Trophoblast cell (in vitro differentiated cells and primary cell): Measurements from ENCODE around the gene CCL11.

Experiments used
- DNase-seq, 2 donors: peaks; one replicate each; pipeline ENCODE4 v3.0.0-alpha.2; 2016
- H2AFZ ChIP-seq: 2 replicates; pipeline ENCODE4 v1.6.1; 2013; ENCODE audit warnings: low read length, moderate library complexity, mild to moderate bottlenecking; ENCODE audit not compliant: insufficient read depth, poor library complexity
- H2AK5ac ChIP-seq: 2 replicates; pipeline ENCODE4 v1.6.1; 2013; ENCODE audit warnings: mild to moderate bottlenecking, low read length
- H2BK120ac ChIP-seq: 2 replicates; pipeline ENCODE4 v1.6.1; 2013; ENCODE audit warnings: low read length, mild to moderate bottlenecking, moderate library complexity; ENCODE audit not compliant: insufficient read depth, poor library complexity
- H2BK12ac ChIP-seq: 2 replicates; pipeline ENCODE4 v1.6.1; 2013; ENCODE audit warnings: mild to moderate bottlenecking, low read length, moderate library complexity
- H2BK5ac ChIP-seq: 2 replicates; pipeline ENCODE4 v1.6.1; 2013; ENCODE audit warnings: low read length, low read depth, moderate library complexity, mild to moderate bottlenecking; ENCODE audit not compliant: poor library complexity
- H3K14ac ChIP-seq: 2 replicates; pipeline ENCODE4 v1.6.1; 2013; ENCODE audit warnings: mild to moderate bottlenecking, low read length
- H3K18ac ChIP-seq: 2 replicates; pipeline ENCODE4 v1.6.1; 2013; ENCODE audit warnings: mild to moderate bottlenecking, low read length
- H3K23ac ChIP-seq: 2 replicates; pipeline ENCODE4 v1.6.1; 2013; ENCODE audit warnings: low read length
- H3K27ac ChIP-seq: 2 replicates; pipeline ENCODE4 v1.5.1; 2013; ENCODE audit warnings: low read depth, mild to moderate bottlenecking, inconsistent platforms, low read length, moderate library complexity
- H3K27me3 ChIP-seq: 2 replicates; pipeline ENCODE4 v1.6.1; 2013; ENCODE audit warnings: inconsistent platforms, mild to moderate bottlenecking, low read length, moderate library complexity; ENCODE audit not compliant: insufficient read depth
- H3K36me3 ChIP-seq, 2 experiments: 1 replicate in 1 of 2; 2 replicates in 1 of 2; pipeline ENCODE4 v1.6.1; 2013; ENCODE audit warnings: low read length in 2 of 2, mild to moderate bottlenecking in 2 of 2, moderate library complexity in 1 of 2; ENCODE audit not compliant: insufficient read depth in 2 of 2, control insufficient read depth in 1 of 2
- H3K4ac ChIP-seq: 2 replicates; pipeline ENCODE4 v1.6.1; 2013; ENCODE audit warnings: low read depth, mild to moderate bottlenecking, low read length, moderate library complexity
- H3K4me1 ChIP-seq, 2 experiments: 1 replicate in 1 of 2; 2 replicates in 1 of 2; pipeline ENCODE4 v1.6.1; 2013; ENCODE audit warnings: low read length in 2 of 2, mild to moderate bottlenecking in 2 of 2, moderate library complexity in 1 of 2; ENCODE audit not compliant: insufficient read depth in 2 of 2, control insufficient read depth in 1 of 2
- H3K4me2 ChIP-seq: 2 replicates; pipeline ENCODE4 v1.6.1; 2013; ENCODE audit warnings: inconsistent platforms, mild to moderate bottlenecking, low read length, moderate library complexity
- H3K4me3 ChIP-seq: 2 replicates; pipeline ENCODE4 v1.5.1; 2013; ENCODE audit warnings: mild to moderate bottlenecking, low read depth, low read length, inconsistent platforms
- H3K79me1 ChIP-seq: one replicate; pipeline ENCODE4 v1.6.1; 2013; ENCODE audit warnings: low read length
- H3K79me2 ChIP-seq: 2 replicates; pipeline ENCODE4 v1.6.1; 2013; ENCODE audit warnings: low read length, mild to moderate bottlenecking; ENCODE audit not compliant: control insufficient read depth, insufficient read depth, poor library complexity
- H3K9ac ChIP-seq: 2 replicates; pipeline ENCODE4 v1.6.1; 2013; ENCODE audit warnings: mild to moderate bottlenecking, low read length
- H3K9me3 ChIP-seq: 2 replicates; pipeline ENCODE4 v1.6.1; 2013; ENCODE audit warnings: low read depth, mild to moderate bottlenecking, control low read depth, inconsistent platforms, low read length; ENCODE audit not compliant: insufficient read depth
- H4K12ac ChIP-seq: 2 replicates; pipeline ENCODE4 v1.6.1; 2013; ENCODE audit warnings: low read depth, mild to moderate bottlenecking, low read length, moderate library complexity
- H4K8ac ChIP-seq: 2 replicates; pipeline ENCODE4 v1.6.1; 2013; ENCODE audit warnings: low read depth, mild to moderate bottlenecking, low read length, moderate library complexity
- H4K91ac ChIP-seq: one replicate; pipeline ENCODE4 v1.6.1; 2013; ENCODE audit warnings: low read depth, mild to moderate bottlenecking, low read length, moderate library complexity
- WGBS: extraction: QIAGEN DNeasy Blood & Tissue Kit; methylation state at CpG from one replicate; pipeline ENCODE4 v1.1.7; 2013; ENCODE audit warnings: missing lambda C conversion rate; ENCODE audit not compliant: insufficient read length, insufficient coverage; ENCODE audit errors: extremely low coverage; 5-methylcytosine and 5-hydroxymethylcytosine counted together

Gene CCL11

DNA sequence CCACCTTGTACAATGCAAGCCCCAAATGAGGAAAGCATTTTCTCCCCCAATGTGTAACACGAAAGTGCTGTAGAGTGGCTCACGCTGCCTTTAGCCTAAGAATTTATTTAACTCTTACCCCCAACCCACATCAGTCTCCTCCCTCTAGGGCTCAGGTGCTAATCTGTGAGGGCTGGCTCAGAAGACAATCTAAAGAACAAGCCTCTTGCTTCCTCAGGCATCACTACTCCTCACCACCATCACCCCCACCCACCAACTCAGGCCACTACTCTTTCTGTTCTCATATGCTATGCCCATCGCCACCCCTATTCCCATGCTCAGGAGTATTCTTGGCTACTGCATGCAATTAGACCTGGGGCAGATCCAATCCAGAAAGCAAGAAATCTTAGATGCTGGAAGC, 34.4 kb upstream of the CCL11 start:
- H2BK120ac ChIP-seq: no peak overlapping the region
- H4K91ac ChIP-seq: no peak overlapping the region
- H3K4me2 ChIP-seq: no peak overlapping the region
- H3K18ac ChIP-seq: no peak overlapping the region
- no CpG with 5 or more reads among the region's 3 CpGs for WGBS
- peaks cover 1% of the 10 kb centered on the region for H3K9me3 ChIP-seq
- no peak overlapping the region for H4K8ac ChIP-seq
- no peak overlapping the region for H4K12ac ChIP-seq
- no peaks in the 10 kb centered on the region for H3K79me2 ChIP-seq
- DNase-seq: no peak
- H3K9ac ChIP-seq: no peak overlapping the region
- H3K79me1 ChIP-seq: peaks cover 5% of the 10 kb centered on the region
- H3K27me3 ChIP-seq: no peaks in the 10 kb centered on the region
- H2AFZ ChIP-seq: no peak overlapping the region
- no peak overlapping the region for H3K4me3 ChIP-seq
- H3K14ac ChIP-seq: no peak overlapping the region
- no peak overlapping the region for H2BK12ac ChIP-seq
- H3K36me3 ChIP-seq: no peaks in the 10 kb centered on the region
- no peak overlapping the region for H3K4ac ChIP-seq
- peaks cover 17 to 25% of the 10 kb centered on the region in 2 experiments for H3K4me1 ChIP-seq
- no peak overlapping the region for H2BK5ac ChIP-seq
- H3K23ac ChIP-seq: no peak overlapping the region
- no peak overlapping the region for H2AK5ac ChIP-seq
- H3K27ac ChIP-seq: no peak overlapping the region

DNA sequence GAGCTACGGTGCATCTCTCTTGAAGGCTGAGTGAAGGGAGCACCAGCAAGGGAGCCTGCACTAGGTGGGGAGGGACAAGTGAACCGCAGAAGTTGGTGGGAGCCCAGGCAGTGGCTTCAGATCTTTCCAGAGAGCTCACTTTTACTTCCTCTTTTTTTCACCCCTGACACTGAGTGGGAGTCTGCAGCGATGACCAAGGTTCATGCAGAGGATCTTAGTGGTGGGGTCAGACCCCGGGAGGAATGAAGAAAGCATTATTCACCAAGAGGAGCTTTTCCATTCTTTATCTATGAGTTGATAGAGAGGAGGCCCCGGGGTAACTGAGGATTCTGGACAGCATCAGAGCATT, 33.5 kb upstream of the CCL11 start:
- no CpG with 5 or more reads among the region's 5 CpGs for WGBS
- Histone ChIP-seq H3K9ac (no peak overlapping the region), H3K4ac (no peak overlapping the region), H3K79me1 (peaks cover 5% of the 10 kb centered on the region), H3K4me2 (no peak overlapping the region), H3K14ac (no peak overlapping the region), H3K4me1 (peaks cover 17 to 25% of the 10 kb centered on the region in 2 experiments), H3K23ac (no peak overlapping the region), H2BK12ac (peak overlapping the region; percentile 61), H3K4me3 (no peak overlapping the region), H3K79me2 (no peaks in the 10 kb centered on the region), H2BK5ac (no peak overlapping the region), H2AK5ac (no peak overlapping the region), H4K8ac (no peak overlapping the region), H3K27me3 (no peaks in the 10 kb centered on the region), H2AFZ (peak overlapping the region; percentile 89), H4K12ac (peak overlapping the region; percentile 45), H3K36me3 (no peaks in the 10 kb centered on the region), H2BK120ac (no peak overlapping the region), H3K9me3 (peaks cover 1% of the 10 kb centered on the region), H3K18ac (no peak overlapping the region), H3K27ac (no peak overlapping the region), H4K91ac (no peak overlapping the region)
- peak in 1 of 2 donors; percentile 28 for DNase-seq

DNA sequence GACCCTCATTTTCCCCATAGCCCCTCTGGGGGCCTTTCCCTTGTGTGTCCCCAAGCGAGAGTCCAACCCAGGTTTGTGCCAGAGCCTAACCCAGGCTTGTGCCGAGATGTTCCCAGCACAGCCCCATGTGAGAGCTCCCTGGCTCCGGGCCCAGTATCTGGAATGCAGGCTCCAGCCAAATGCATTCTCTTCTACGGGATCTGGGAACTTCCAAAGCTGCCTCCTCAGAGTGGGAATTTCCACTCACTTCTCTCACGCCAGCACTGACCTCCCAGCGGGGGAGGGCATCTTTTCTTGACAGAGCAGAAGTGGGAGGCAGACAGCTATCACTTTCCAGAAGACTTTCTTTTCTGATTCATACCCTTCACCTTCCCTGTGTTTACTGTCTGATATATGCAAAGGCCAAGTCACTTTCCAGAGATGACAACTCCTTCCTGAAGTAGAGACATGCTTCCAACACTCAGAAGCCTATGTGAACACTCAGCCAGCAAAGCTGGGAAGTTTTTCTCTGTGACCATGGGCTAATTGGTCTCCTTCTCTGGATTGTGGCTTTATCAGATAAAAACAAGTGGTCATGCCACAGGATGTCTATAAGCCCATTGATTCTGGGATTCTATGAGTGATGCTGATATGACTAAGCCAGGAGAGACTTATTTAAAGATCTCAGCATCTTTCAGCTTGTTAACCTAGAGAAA, 33.0 kb upstream of the CCL11 start:
- Histone ChIP-seq H3K27me3 (no peaks in the 10 kb centered on the region), H3K4me1 (peaks cover 17 to 25% of the 10 kb centered on the region in 2 experiments), H2BK5ac (no peak overlapping the region), H3K4me2 (no peak overlapping the region), H2AFZ (no peak overlapping the region), H3K18ac (no peak overlapping the region), H3K79me2 (no peaks in the 10 kb centered on the region), H4K91ac (no peak overlapping the region), H3K4me3 (no peak overlapping the region), H3K9ac (no peak overlapping the region), H2BK12ac (no peak overlapping the region), H3K36me3 (no peaks in the 10 kb centered on the region), H3K4ac (no peak overlapping the region), H3K79me1 (peaks cover 5% of the 10 kb centered on the region), H3K9me3 (peaks cover 1% of the 10 kb centered on the region), H3K23ac (no peak overlapping the region), H3K27ac (no peak overlapping the region), H4K12ac (no peak overlapping the region), H3K14ac (no peak overlapping the region), H2AK5ac (no peak overlapping the region), H4K8ac (no peak overlapping the region), H2BK120ac (no peak overlapping the region)
- no CpG with 5 or more reads among the region's 6 CpGs for whole genome bisulfite sequencing
- peak in 1 of 2 donors; percentile 46 for DNase-seq

DNA sequence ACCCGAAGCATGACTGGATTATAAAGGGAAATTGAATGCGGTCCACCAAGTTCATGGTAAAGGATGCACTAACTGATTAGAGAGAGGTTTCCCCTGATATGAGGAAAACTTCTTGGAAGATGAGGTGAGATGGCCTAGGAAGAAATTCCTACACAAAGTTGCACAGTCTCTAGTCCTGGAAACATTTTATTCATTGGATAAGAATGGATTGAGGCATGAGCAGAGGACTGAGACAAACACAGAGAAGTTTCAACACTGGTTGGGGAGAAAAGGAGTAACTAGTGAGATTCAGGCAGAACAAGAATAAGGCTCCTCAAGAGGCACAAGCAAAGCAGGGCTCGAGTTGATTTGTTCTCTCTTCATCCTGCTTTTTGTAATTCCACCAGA, 32.4 kb upstream of the CCL11 start:
- no peak overlapping the region for H3K27ac ChIP-seq

More for the DNA sequence above, 32.4 kb upstream of the CCL11 start:
- Histone ChIP-seq H3K79me2 (no peaks in the 10 kb centered on the region), H3K4ac (no peak overlapping the region), H3K9me3 (no peaks in the 10 kb centered on the region), H4K91ac (no peak overlapping the region), H3K79me1 (peaks cover 5% of the 10 kb centered on the region), H3K27me3 (no peaks in the 10 kb centered on the region), H4K12ac (no peak overlapping the region), H2BK5ac (no peak overlapping the region), H3K23ac (no peak overlapping the region), H3K14ac (no peak overlapping the region), H3K4me2 (no peak overlapping the region), H3K4me3 (no peak overlapping the region), H3K9ac (no peak overlapping the region), H2BK12ac (no peak overlapping the region), H2AFZ (no peak overlapping the region), H3K18ac (no peak overlapping the region), H2AK5ac (no peak overlapping the region), H3K36me3 (no peaks in the 10 kb centered on the region), H4K8ac (no peak overlapping the region), H2BK120ac (no peak overlapping the region), H3K4me1 (peaks cover 17 to 25% of the 10 kb centered on the region in 2 experiments)
- no CpG with 5 or more reads among the region's 3 CpGs for WGBS
- DNase-seq: no peak
